ENCODE results near the gene HSD11B2. TPM values are rescaled to one million over a fixed set of nuclear protein-coding genes. Genes with fewer than 3 reads are reported as not detected.

The HSD11B2 gene
- total RNA-seq, 1 experiment from 2014 or later, result 10.2 TPM

GRCh38 chr16:67396159-67397035 lies 34.5 kb upstream of the HSD11B2 start:
- intact Hi-C loops (cut with micrococcal nuclease; ENCODE audit: unreplicated experiment), result loop anchor here (5.0 kb wide), 2 partner anchors 34 to 134 kb away; no protein-coding TSS in a partner anchor
- H3K27me3 Mint-ChIP-seq (ENCODE audit: unreplicated experiment), result no peaks in the 10 kb centered on the region
- no TSS peak for BruUV-seq (replicated peaks)
- peak overlapping the region; percentile 46 for H3K4me3 Mint-ChIP-seq (ENCODE audit: low read depth, unreplicated experiment)
- CTCF ChIA-PET, result interaction anchor here (0.6 to 1.5 kb wide), 11 partner anchors 8 to 153 kb away, joined by 3 to 9 read pairs (median 4); no protein-coding TSS in a partner anchor
- TF ChIP-seq CTCF (IDR thresholded peaks at IDR 0.05; ENCODE audit: unreplicated experiment), result no peak
- H3K4me1 Mint-ChIP-seq (ENCODE audit: low read depth, unreplicated experiment), result peaks cover 41% of the 10 kb centered on the region
- peak overlapping the region; percentile 90 for H3K27ac Mint-ChIP-seq (ENCODE audit: unreplicated experiment)
- peaks cover 53% of the 10 kb centered on the region for H3K36me3 Mint-ChIP-seq (ENCODE audit: insufficient read depth, unreplicated experiment)
- peak; percentile 92 for DNase-seq
- H3K9me3 Mint-ChIP-seq (ENCODE audit: low read depth, unreplicated experiment), result no peaks in the 10 kb centered on the region

- intact Hi-C loops (cut with micrococcal nuclease; ENCODE audit: unreplicated experiment), result loop anchor here (5.0 kb wide), 2 partner anchors 35 to 135 kb away; no protein-coding TSS in a partner anchor
- peaks cover 33% of the 10 kb centered on the region for H3K4me1 Mint-ChIP-seq (ENCODE audit: low read depth, unreplicated experiment)
- H3K9me3 Mint-ChIP-seq (ENCODE audit: low read depth, unreplicated experiment), result no peaks in the 10 kb centered on the region
- TF ChIP-seq CTCF (IDR thresholded peaks at IDR 0.05; ENCODE audit: unreplicated experiment), result no peak
- peak overlapping the region; percentile 90 for H3K27ac Mint-ChIP-seq (ENCODE audit: unreplicated experiment)
- H3K27me3 Mint-ChIP-seq (ENCODE audit: unreplicated experiment), result no peaks in the 10 kb centered on the region
- H3K36me3 Mint-ChIP-seq (ENCODE audit: insufficient read depth, unreplicated experiment), result peaks cover 47% of the 10 kb centered on the region
- no TSS peak for BruUV-seq (replicated peaks)
- H3K4me3 Mint-ChIP-seq (ENCODE audit: low read depth, unreplicated experiment), result no peak overlapping the region
- CTCF ChIA-PET, result interaction anchor here (0.7 to 0.9 kb wide), 2 partner anchors 24 to 41 kb away, joined by 3 read pairs; no protein-coding TSS in a partner anchor
- no peak for DNase-seq
Measured at GRCh38 chr16:67397036-67397801, 33.7 kb upstream of the HSD11B2 start.

- TF ChIP-seq CTCF (IDR thresholded peaks at IDR 0.05; ENCODE audit: unreplicated experiment), result no peak
- Mint-ChIP-seq H3K4me1 (ENCODE audit: low read depth, unreplicated experiment) (peaks cover 31% of the 10 kb centered on the region), H3K36me3 (ENCODE audit: insufficient read depth, unreplicated experiment) (peaks cover 47% of the 10 kb centered on the region), H3K27me3 (ENCODE audit: unreplicated experiment) (no peaks in the 10 kb centered on the region), H3K9me3 (ENCODE audit: low read depth, unreplicated experiment) (no peaks in the 10 kb centered on the region), H3K4me3 (ENCODE audit: low read depth, unreplicated experiment) (no peak overlapping the region), H3K27ac (ENCODE audit: unreplicated experiment) (no peak overlapping the region)
- intact Hi-C loops (cut with micrococcal nuclease; ENCODE audit: unreplicated experiment), result loop anchor here (5.0 kb wide), 2 partner anchors 36 to 136 kb away; no protein-coding TSS in a partner anchor
- DNase-seq, result no peak
- BruUV-seq (replicated peaks), result no TSS peak
- CTCF ChIA-PET, result interaction anchor here (0.7 to 1.8 kb wide), 2 partner anchors 42 to 137 kb away, joined by 3 to 17 read pairs; no protein-coding TSS in a partner anchor
Measured at GRCh38 chr16:67397812-67398545, 32.9 kb upstream of the HSD11B2 start.

All from Calu3 (cell line).